ENCODE measurements around the gene LRRD1. TPM values are rescaled to one million over a fixed set of nuclear protein-coding genes. Genes with fewer than 3 reads are reported as not detected.

The LRRD1 gene
- total RNA-seq, result under 1 TPM in 4 of 9 donors, not detected in 5; 0.17 to 0.33 (median 0.19) TPM
- not detected for polyA plus RNA-seq
- long read RNA-seq, donor 1, result 0 reads
- long read RNA-seq, donor 2, result 0 reads
- long read RNA-seq, donor 3, result 0 reads

DNA sequence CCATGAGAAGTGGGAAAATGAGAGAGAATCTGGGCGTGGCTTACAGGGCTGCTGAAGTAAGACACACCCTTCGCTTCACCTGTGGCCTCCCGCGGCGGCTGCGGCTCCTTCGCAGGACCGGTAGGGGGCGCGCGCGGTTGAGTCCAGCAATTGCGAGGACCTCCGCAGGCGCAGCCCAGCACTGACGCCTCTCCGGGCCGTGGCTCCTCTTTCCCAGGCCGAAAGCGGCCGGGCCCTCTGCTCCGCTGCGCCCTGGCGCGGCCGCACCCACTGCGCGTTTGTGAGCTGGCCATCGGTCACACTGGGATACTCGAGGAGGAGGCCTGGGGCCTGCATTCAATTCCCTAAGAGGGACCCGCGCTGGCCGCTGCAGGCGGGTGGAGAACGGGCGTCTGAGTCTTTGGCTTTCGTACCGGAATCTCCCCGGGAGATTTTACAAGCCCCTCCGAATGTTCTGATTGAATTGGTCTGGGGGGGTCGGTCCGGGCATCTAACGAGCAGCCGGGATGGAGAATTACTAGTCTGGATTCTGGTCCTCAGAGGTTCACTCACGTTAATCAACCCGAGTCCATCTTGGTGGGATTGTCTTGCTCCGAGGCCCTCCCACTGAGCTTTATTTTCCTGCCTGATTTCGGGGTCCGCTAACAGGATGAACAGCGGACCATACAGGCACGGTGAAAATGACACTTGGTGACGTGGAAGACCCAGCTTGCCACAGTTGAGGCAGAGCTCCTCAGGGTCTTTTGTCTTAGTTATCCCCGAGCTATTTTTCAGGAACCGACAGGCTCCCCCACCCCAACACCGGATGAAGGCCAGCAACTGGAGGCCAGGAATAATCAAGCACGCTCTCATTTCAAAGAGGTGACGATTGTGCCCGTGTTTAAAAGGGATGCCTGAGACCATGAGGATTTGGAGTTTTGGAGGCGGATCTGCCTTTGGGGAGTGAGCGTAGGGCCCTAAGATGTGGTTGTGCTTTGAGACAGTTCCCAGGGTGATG, at the start of gene LRRD1:
LRRD1 (minus strand) TSS at position 215 of the 997 bp plus-strand sequence. CDS start 13,940 bp downstream, outside the sequence.
- no peaks in the 10 kb centered on the region for H3K27me3 ChIP-seq
- H3K4me3 ChIP-seq, result peak within 1 kb of the TSS; percentile 16 to 67 (median 60)
- no peaks in the 10 kb centered on the region for H3K36me3 ChIP-seq
- peak; percentile 82 to 94 (median 87) for DNase-seq
- ATAC-seq, result peak; percentile 91 to 99 (median 98)
- TF ChIP-seq, protein P1, sequence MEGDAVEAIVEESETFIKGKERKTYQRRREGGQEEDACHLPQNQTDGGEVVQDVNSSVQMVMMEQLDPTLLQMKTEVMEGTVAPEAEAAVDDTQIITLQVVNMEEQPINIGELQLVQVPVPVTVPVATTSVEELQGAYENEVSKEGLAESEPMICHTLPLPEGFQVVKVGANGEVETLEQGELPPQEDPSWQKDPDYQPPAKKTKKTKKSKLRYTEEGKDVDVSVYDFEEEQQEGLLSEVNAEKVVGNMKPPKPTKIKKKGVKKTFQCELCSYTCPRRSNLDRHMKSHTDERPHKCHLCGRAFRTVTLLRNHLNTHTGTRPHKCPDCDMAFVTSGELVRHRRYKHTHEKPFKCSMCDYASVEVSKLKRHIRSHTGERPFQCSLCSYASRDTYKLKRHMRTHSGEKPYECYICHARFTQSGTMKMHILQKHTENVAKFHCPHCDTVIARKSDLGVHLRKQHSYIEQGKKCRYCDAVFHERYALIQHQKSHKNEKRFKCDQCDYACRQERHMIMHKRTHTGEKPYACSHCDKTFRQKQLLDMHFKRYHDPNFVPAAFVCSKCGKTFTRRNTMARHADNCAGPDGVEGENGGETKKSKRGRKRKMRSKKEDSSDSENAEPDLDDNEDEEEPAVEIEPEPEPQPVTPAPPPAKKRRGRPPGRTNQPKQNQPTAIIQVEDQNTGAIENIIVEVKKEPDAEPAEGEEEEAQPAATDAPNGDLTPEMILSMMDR (IDR thresholded peaks at IDR 0.05), result peak; percentile 95 to 100 (median 98)
- no peak for TF ChIP-seq POLR2A (IDR thresholded peaks at IDR 0.05)
- peaks cover 0 to 11% (median 0%) of the 10 kb centered on the region in 12 donors for H3K9me3 ChIP-seq
- intact Hi-C loops (cut with DNase I), result loop anchor here in 6 of 10 donors (2.0 to 10.0 kb wide), 3 partner anchors 266 to 268 kb away; partner anchors contain the start of gene GATAD1 (in 6 of the 6)
- peaks cover 0 to 9% (median 0%) of the 10 kb centered on the region in 12 donors for H3K4me1 ChIP-seq
- H3K27ac ChIP-seq, result peak within 1 kb of the TSS in 11 of 12 donors; percentile 10 to 85 (median 70)
- WGBS, 4 donors, result 8 to 23% (median 13%) methylated on average over 19 to 60 of the region's 60 CpGs

DNA sequence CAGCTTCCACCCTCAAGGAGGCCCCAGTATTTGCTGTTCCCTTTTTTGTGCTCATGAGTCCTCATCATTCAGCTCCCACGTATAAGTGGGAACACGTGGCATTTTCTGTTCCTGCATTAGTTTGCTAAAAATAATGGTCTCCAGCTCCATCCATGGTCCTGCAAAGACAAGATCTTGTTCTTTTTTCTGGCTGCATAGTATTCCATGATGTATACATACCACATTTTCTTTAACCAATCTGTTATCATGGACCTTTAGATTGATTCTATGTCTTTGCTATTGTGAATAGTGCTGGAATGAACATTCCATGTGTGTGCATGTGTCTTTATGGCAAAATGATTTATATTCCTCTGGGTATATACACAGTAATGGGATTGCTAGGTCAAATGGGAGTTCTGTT, 49.8 kb upstream of the LRRD1 start:
- DNase-seq, result no peak
- intact Hi-C loops (cut with DNase I), result loop anchor here in 1 of 10 donors (10.0 kb wide), 1 partner anchor 124 kb away; no protein-coding TSS in a partner anchor
- ATAC-seq, result no peak
- Histone ChIP-seq H3K9me3 (peaks cover 0 to 6% (median 0%) of the 10 kb centered on the region in 12 donors), H3K4me1 (no peaks in the 10 kb centered on the region), H3K27ac (no peak overlapping the region), H3K27me3 (no peaks in the 10 kb centered on the region), H3K36me3 (peaks cover 0 to 99% (median 90%) of the 10 kb centered on the region in 9 donors), H3K4me3 (no peak overlapping the region)
- WGBS, 4 donors, result 96 to 100% (median 98%) methylated on average over 2 of the region's 2 CpGs
- TF ChIP-seq POLR2A (IDR thresholded peaks at IDR 0.05), result no peak
- TF ChIP-seq, protein P1 (IDR thresholded peaks at IDR 0.05), result no peak

DNA sequence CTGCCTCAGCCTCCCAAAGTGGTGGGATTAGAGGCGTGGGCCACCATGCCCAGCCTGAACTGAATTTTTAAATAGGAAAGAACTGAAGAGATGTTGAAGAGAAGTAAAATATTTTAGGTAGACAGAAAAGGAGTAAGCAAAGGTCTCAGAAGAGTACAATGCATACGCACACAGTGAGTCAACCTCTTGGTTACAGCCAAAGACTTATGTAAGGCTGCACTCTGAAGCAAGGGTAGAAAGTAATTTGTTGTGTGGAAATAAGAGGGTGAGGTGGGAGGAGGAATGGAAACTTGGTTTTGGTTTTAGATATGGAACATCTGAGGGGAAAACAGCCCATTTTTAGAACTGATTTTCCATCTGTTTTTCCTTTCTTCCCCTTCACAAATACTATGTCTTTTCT, 49.2 kb upstream of the LRRD1 start:
- H3K36me3 ChIP-seq, result peaks cover 0 to 99% (median 87%) of the 10 kb centered on the region in 9 donors
- 93 to 100% (median 98%) methylated on average over 2 of the region's 2 CpGs for WGBS, 4 donors
- intact Hi-C loops (cut with DNase I), result loop anchor here in 1 of 10 donors (10.0 kb wide), 1 partner anchor 123 kb away; no protein-coding TSS in a partner anchor

More for the DNA sequence above, 49.2 kb upstream of the LRRD1 start:
- Histone ChIP-seq H3K4me3 (no peak overlapping the region), H3K27me3 (no peaks in the 10 kb centered on the region), H3K9me3 (peaks cover 0 to 6% (median 0%) of the 10 kb centered on the region in 12 donors), H3K4me1 (no peaks in the 10 kb centered on the region), H3K27ac (no peak overlapping the region)
- TF ChIP-seq POLR2A (IDR thresholded peaks at IDR 0.05), result no peak
- TF ChIP-seq, protein P1 (IDR thresholded peaks at IDR 0.05), result no peak
- DNase-seq, result no peak
- no peak for ATAC-seq
